Measurements from ENCODE around the gene CAST. TPM values are rescaled to one million over a fixed set of nuclear protein-coding genes. Genes with fewer than 3 reads are reported as not detected.

CAST gene
- total RNA-seq, 1 experiment from 2014 or later: 52.3 TPM

DNA sequence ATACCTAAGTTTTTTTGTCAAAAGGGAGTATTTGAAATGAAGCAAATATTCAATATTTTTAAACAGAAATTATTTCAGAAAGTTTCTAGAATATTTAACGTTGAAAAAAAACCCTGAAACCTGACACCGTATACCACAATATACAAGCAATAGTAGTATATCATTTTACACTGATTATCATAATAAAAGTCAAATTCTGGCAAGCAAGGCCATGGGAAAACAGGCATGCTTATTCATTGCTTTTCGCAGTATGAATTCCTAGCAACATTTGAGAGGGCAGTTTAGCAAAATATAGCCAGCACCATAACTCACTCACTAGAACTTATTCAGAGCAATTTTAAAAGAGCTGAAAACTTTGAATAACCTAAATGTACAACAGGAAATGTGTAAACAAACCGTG is 99.4 kb downstream of the CAST start:
- Histone ChIP-seq H3K9ac (ENCODE audit: extremely low read depth, insufficient read length, low read length) (no peak overlapping the region), H2BK5ac (ENCODE audit: insufficient read length, low read length) (no peak overlapping the region), H2AK5ac (ENCODE audit: insufficient read length, low read length) (no peak overlapping the region), H3K9me3 (ENCODE audit: control insufficient read depth, low read depth, low read length) (no peaks in the 10 kb centered on the region), H2BK12ac (ENCODE audit: insufficient read length, low read depth, low read length) (no peak overlapping the region), H2BK15ac (ENCODE audit: low read depth, low read length) (no peak overlapping the region), H3T11ph (ENCODE audit: low read length) (no peak overlapping the region), H4K5ac (ENCODE audit: insufficient read length, low read depth, low read length) (no peak overlapping the region), H3K18ac (ENCODE audit: insufficient read length, low read depth, low read length) (no peak overlapping the region), H3K4me2 (ENCODE audit: insufficient read depth, insufficient read length, low read length) (no peak overlapping the region), H4K8ac (replicated peaks; ENCODE audit: insufficient read length, low read depth, low read length) (no peak overlapping the region), H3K56ac (ENCODE audit: insufficient read length, low read depth, low read length) (no peak overlapping the region), H2BK20ac (ENCODE audit: low read depth, low read length, poor library complexity, severe bottlenecking) (no peak overlapping the region), H3K23ac (ENCODE audit: insufficient read length, low read depth, low read length) (no peak overlapping the region), H3K4me1 (ENCODE audit: insufficient read depth, low read length) (no peaks in the 10 kb centered on the region), H3K27me3 (ENCODE audit: insufficient read depth, low read length) (no peaks in the 10 kb centered on the region), H3K79me2 (ENCODE audit: insufficient read depth, low read length) (no peaks in the 10 kb centered on the region), H3K79me1 (ENCODE audit: insufficient read depth, low read depth, low read length, poor library complexity, severe bottlenecking) (no peaks in the 10 kb centered on the region), H2AFZ (ENCODE audit: low read length) (no peak overlapping the region), H2BK120ac (ENCODE audit: low read depth, low read length, poor library complexity, severe bottlenecking) (no peak overlapping the region), H3K4ac (ENCODE audit: low read depth, low read length) (no peak overlapping the region), H4K20me1 (ENCODE audit: control insufficient read depth, insufficient read depth, insufficient read length) (no peaks in the 10 kb centered on the region), H3K27ac (ENCODE audit: insufficient read length, low read depth, low read length) (no peak overlapping the region), H3K14ac (ENCODE audit: insufficient read depth, low read length) (no peak overlapping the region), H3K23me2 (ENCODE audit: insufficient read length, low read depth, low read length, poor library complexity, severe bottlenecking) (no peaks in the 10 kb centered on the region), H4K91ac (ENCODE audit: insufficient read length, low read depth, low read length) (no peak overlapping the region)
- Mint-ChIP-seq H3K4me1 (no peaks in the 10 kb centered on the region), H3K27ac (no peak overlapping the region), H3K36me3 (ENCODE audit: insufficient read depth in 1 of 3, low read depth in 3 of 3) (peaks cover 0 to 18% (median 5%) of the 10 kb centered on the region in 3 experiments; a peak in 3 of 7 replicates), H3K27me3 (ENCODE audit: low read depth) (no peaks in the 10 kb centered on the region), H3K9me3 (no peaks in the 10 kb centered on the region), H3K4me3 (no peak overlapping the region)
- no peak for DNase-seq
- TF ChIP-seq, protein P1, sequence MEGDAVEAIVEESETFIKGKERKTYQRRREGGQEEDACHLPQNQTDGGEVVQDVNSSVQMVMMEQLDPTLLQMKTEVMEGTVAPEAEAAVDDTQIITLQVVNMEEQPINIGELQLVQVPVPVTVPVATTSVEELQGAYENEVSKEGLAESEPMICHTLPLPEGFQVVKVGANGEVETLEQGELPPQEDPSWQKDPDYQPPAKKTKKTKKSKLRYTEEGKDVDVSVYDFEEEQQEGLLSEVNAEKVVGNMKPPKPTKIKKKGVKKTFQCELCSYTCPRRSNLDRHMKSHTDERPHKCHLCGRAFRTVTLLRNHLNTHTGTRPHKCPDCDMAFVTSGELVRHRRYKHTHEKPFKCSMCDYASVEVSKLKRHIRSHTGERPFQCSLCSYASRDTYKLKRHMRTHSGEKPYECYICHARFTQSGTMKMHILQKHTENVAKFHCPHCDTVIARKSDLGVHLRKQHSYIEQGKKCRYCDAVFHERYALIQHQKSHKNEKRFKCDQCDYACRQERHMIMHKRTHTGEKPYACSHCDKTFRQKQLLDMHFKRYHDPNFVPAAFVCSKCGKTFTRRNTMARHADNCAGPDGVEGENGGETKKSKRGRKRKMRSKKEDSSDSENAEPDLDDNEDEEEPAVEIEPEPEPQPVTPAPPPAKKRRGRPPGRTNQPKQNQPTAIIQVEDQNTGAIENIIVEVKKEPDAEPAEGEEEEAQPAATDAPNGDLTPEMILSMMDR (conservative IDR thresholded peaks at IDR 0.05): no peak
- WGBS (ENCODE audit: extremely low coverage, insufficient read length, low lambda C conversion rate): no CpG with 5 or more reads among the region's 4 CpGs

All from H9 (cell line).